OCI-LY1 (cell line): ENCODE data around the gene ERN2.

Experiments used
- EZH2 ChIP-seq: fragments of 200-600 bp; sonication (generic), shearing (Covaris generic); IDR thresholded peaks from 2 replicates; pipeline ENCODE4 v1.8.0; 2017; ENCODE audit warnings: borderline replicate concordance, mixed run types, mild to moderate bottlenecking, antibody characterized with exemption, low read length, moderate library complexity, mixed read lengths
- TF ChIP-seq, protein P1 (sequence below): fragments of 200-600 bp; sonication (generic), shearing (Covaris generic); IDR thresholded peaks from 2 replicates; pipeline ENCODE4 v1.5.1; 2017; ENCODE audit warnings: mild to moderate bottlenecking, antibody characterized with exemption, low read length, moderate library complexity, mixed read lengths

DNA sequence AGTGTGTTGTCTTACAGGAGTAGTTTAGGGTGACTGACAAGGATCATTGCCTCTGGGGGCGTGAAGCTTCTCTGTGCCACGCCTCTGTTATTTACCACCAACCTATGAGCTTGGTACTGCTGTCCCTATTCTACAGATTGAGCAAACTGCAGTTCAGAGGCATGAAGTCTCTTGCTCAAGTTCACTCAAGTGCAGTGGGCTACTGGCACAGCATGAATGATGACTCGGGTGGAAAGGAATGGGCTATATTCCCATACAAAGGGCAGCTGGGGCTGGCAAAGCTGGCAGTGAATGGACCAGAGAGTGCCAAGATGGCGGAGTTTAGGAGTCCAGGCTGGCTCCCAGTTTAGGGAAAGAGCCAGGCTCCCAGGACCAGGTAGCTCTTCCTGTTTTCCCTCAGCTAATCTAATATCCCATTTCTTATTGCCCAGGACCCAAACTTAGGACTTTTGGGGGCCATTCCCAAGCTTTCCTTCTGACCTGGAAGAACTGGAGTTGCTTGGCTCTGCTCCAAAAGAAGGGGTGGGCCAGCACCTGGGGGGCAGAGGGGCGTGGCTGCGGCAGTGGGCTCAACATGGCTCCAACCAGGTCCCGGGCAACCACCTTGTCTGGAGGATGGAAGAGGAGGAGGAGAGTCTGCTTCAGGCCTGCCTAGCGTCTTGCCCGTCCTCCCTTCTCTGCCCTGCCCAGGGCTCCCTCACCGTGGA lies 21.4 kb downstream of the ERN2 start:
- TF ChIP-seq, protein P1, sequence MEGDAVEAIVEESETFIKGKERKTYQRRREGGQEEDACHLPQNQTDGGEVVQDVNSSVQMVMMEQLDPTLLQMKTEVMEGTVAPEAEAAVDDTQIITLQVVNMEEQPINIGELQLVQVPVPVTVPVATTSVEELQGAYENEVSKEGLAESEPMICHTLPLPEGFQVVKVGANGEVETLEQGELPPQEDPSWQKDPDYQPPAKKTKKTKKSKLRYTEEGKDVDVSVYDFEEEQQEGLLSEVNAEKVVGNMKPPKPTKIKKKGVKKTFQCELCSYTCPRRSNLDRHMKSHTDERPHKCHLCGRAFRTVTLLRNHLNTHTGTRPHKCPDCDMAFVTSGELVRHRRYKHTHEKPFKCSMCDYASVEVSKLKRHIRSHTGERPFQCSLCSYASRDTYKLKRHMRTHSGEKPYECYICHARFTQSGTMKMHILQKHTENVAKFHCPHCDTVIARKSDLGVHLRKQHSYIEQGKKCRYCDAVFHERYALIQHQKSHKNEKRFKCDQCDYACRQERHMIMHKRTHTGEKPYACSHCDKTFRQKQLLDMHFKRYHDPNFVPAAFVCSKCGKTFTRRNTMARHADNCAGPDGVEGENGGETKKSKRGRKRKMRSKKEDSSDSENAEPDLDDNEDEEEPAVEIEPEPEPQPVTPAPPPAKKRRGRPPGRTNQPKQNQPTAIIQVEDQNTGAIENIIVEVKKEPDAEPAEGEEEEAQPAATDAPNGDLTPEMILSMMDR: no peak
- no peak for TF ChIP-seq EZH2
